ENCODE data around the gene MFSD6.

DNA sequence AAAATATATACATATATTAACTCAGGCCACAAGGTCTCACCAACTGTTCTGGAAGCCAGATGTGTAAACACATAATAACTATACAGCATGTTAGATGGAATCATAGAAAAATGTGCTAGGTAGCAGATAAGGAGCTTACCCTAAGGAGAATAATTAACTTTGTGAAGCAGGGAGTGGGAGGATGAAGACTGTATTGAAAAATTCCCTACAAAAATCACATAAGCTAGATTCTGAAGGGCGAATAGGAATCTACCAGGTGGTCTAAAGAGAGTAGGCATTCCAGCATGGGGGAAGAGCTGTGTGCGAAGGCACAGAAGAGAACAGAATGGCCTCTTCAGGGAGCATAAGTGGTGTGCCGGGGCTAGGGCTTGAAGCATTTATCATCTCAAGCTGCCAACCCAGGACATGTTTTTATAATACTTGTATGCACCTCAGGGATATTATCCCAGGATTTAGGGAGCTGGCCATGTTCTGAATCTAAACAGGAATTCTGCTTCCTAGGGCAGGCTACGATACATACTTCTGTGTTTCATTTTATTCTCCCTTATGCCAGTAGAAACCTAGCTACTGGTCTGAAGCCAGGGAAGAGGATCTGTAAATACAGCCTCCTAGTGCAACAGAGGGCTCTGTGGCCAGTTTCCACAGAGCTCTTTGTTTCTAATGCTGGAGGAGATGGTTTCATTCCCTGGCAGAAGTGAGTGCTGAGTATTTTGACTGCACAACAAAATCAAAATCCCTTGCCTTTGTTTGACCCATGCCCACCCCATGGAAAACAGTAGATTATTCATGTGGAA lies 69.7 kb downstream of the MFSD6 start:
- TF ChIP-seq, protein P1, sequence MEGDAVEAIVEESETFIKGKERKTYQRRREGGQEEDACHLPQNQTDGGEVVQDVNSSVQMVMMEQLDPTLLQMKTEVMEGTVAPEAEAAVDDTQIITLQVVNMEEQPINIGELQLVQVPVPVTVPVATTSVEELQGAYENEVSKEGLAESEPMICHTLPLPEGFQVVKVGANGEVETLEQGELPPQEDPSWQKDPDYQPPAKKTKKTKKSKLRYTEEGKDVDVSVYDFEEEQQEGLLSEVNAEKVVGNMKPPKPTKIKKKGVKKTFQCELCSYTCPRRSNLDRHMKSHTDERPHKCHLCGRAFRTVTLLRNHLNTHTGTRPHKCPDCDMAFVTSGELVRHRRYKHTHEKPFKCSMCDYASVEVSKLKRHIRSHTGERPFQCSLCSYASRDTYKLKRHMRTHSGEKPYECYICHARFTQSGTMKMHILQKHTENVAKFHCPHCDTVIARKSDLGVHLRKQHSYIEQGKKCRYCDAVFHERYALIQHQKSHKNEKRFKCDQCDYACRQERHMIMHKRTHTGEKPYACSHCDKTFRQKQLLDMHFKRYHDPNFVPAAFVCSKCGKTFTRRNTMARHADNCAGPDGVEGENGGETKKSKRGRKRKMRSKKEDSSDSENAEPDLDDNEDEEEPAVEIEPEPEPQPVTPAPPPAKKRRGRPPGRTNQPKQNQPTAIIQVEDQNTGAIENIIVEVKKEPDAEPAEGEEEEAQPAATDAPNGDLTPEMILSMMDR (IDR thresholded peaks at IDR 0.05), result peak in 1 of 5 experiments; percentile 13
- no peak for TF ChIP-seq POLR2A (IDR thresholded peaks at IDR 0.05)
- peak; percentile 59 for TF ChIP-seq EP300 (IDR thresholded peaks at IDR 0.05; ENCODE audit: low read depth)
